ENCODE data around the gene LRRC46. TPM values are rescaled to one million over a fixed set of nuclear protein-coding genes. Genes with fewer than 3 reads are reported as not detected.

Gene LRRC46
- total and polyA plus RNA-seq, 2 of the 13 experiments (the other 11 are each of a cell fraction or from before 2014, with no cell fraction given): 0.09 TPM

DNA sequence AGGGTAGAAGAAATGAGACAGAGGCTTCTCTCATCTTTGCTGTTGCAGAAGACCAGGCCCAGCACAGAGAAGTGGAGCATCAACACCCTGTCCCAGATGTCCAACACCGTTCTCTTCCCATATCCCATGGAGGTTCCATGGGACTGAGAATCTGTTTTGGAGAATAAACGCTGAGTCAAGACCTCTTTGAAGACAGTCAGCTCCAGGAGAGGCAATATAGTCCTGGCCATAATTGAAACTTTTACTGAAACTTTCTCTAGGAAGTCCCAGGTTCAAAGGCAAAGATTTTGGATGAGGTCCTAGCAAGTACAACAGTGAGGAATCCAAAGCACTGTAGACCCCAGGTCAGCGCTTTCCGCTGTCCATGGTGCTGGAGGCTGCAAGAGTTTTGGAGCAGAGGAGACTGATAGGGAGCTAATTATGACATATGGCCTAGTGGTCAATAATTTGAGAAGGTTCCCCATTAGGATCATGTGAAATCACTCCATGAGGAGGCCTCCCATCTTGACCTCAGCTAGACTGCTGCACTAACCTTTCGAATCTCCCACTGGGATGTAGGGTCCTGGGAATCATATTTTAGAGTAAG is 45.8 kb upstream of the LRRC46 start (continued):
- TF ChIP-seq, protein P1, sequence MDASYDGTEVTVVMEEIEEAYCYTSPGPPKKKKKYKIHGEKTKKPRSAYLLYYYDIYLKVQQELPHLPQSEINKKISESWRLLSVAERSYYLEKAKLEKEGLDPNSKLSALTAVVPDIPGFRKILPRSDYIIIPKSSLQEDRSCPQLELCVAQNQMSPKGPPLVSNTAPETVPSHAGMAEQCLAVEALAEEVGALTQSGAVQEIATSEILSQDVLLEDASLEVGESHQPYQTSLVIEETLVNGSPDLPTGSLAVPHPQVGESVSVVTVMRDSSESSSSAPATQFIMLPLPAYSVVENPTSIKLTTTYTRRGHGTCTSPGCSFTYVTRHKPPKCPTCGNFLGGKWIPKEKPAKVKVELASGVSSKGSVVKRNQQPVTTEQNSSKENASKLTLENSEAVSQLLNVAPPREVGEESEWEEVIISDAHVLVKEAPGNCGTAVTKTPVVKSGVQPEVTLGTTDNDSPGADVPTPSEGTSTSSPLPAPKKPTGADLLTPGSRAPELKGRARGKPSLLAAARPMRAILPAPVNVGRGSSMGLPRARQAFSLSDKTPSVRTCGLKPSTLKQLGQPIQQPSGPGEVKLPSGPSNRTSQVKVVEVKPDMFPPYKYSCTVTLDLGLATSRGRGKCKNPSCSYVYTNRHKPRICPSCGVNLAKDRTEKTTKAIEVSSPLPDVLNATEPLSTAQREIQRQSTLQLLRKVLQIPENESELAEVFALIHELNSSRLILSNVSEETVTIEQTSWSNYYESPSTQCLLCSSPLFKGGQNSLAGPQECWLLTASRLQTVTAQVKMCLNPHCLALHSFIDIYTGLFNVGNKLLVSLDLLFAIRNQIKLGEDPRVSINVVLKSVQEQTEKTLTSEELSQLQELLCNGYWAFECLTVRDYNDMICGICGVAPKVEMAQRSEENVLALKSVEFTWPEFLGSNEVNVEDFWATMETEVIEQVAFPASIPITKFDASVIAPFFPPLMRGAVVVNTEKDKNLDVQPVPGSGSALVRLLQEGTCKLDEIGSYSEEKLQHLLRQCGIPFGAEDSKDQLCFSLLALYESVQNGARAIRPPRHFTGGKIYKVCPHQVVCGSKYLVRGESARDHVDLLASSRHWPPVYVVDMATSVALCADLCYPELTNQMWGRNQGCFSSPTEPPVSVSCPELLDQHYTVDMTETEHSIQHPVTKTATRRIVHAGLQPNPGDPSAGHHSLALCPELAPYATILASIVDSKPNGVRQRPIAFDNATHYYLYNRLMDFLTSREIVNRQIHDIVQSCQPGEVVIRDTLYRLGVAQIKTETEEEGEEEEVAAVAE (CRISPR knock-in tag; IDR thresholded peaks at IDR 0.05; ENCODE audit: borderline replicate concordance): peak; percentile 89
- no peak for TF ChIP-seq STAG1 (CRISPR knock-in tag; IDR thresholded peaks at IDR 0.05)
- no peak for TF ChIP-seq ZBTB42 (CRISPR knock-in tag; IDR thresholded peaks at IDR 0.05)
- TF ChIP-seq SRSF1 (optimal IDR thresholded peaks at IDR 0.05; ENCODE audit: low read depth, low read length): no peak
- TF ChIP-seq, protein P2, sequence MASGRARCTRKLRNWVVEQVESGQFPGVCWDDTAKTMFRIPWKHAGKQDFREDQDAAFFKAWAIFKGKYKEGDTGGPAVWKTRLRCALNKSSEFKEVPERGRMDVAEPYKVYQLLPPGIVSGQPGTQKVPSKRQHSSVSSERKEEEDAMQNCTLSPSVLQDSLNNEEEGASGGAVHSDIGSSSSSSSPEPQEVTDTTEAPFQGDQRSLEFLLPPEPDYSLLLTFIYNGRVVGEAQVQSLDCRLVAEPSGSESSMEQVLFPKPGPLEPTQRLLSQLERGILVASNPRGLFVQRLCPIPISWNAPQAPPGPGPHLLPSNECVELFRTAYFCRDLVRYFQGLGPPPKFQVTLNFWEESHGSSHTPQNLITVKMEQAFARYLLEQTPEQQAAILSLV (CRISPR knock-in tag; IDR thresholded peaks at IDR 0.05; ENCODE audit: borderline replicate concordance): no peak
- TF ChIP-seq YEATS2 (CRISPR knock-in tag; IDR thresholded peaks at IDR 0.05; ENCODE audit: borderline replicate concordance): peak; percentile 32; the same call in 1 of the 2 replicates
- TF ChIP-seq ZNF274 (CRISPR knock-in tag; IDR thresholded peaks at IDR 0.05): no peak
- no peak for TF ChIP-seq ZMYM4 (CRISPR knock-in tag; IDR thresholded peaks at IDR 0.05)
- TF ChIP-seq, protein P3, sequence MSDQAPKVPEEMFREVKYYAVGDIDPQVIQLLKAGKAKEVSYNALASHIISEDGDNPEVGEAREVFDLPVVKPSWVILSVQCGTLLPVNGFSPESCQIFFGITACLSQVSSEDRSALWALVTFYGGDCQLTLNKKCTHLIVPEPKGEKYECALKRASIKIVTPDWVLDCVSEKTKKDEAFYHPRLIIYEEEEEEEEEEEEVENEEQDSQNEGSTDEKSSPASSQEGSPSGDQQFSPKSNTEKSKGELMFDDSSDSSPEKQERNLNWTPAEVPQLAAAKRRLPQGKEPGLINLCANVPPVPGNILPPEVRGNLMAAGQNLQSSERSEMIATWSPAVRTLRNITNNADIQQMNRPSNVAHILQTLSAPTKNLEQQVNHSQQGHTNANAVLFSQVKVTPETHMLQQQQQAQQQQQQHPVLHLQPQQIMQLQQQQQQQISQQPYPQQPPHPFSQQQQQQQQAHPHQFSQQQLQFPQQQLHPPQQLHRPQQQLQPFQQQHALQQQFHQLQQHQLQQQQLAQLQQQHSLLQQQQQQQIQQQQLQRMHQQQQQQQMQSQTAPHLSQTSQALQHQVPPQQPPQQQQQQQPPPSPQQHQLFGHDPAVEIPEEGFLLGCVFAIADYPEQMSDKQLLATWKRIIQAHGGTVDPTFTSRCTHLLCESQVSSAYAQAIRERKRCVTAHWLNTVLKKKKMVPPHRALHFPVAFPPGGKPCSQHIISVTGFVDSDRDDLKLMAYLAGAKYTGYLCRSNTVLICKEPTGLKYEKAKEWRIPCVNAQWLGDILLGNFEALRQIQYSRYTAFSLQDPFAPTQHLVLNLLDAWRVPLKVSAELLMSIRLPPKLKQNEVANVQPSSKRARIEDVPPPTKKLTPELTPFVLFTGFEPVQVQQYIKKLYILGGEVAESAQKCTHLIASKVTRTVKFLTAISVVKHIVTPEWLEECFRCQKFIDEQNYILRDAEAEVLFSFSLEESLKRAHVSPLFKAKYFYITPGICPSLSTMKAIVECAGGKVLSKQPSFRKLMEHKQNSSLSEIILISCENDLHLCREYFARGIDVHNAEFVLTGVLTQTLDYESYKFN (CRISPR knock-in tag; conservative IDR thresholded peaks at IDR 0.05): no peak
- TF ChIP-seq TBX3 (IDR thresholded peaks at IDR 0.05; ENCODE audit: borderline replicate concordance): no peak
- TF ChIP-seq, protein P4, sequence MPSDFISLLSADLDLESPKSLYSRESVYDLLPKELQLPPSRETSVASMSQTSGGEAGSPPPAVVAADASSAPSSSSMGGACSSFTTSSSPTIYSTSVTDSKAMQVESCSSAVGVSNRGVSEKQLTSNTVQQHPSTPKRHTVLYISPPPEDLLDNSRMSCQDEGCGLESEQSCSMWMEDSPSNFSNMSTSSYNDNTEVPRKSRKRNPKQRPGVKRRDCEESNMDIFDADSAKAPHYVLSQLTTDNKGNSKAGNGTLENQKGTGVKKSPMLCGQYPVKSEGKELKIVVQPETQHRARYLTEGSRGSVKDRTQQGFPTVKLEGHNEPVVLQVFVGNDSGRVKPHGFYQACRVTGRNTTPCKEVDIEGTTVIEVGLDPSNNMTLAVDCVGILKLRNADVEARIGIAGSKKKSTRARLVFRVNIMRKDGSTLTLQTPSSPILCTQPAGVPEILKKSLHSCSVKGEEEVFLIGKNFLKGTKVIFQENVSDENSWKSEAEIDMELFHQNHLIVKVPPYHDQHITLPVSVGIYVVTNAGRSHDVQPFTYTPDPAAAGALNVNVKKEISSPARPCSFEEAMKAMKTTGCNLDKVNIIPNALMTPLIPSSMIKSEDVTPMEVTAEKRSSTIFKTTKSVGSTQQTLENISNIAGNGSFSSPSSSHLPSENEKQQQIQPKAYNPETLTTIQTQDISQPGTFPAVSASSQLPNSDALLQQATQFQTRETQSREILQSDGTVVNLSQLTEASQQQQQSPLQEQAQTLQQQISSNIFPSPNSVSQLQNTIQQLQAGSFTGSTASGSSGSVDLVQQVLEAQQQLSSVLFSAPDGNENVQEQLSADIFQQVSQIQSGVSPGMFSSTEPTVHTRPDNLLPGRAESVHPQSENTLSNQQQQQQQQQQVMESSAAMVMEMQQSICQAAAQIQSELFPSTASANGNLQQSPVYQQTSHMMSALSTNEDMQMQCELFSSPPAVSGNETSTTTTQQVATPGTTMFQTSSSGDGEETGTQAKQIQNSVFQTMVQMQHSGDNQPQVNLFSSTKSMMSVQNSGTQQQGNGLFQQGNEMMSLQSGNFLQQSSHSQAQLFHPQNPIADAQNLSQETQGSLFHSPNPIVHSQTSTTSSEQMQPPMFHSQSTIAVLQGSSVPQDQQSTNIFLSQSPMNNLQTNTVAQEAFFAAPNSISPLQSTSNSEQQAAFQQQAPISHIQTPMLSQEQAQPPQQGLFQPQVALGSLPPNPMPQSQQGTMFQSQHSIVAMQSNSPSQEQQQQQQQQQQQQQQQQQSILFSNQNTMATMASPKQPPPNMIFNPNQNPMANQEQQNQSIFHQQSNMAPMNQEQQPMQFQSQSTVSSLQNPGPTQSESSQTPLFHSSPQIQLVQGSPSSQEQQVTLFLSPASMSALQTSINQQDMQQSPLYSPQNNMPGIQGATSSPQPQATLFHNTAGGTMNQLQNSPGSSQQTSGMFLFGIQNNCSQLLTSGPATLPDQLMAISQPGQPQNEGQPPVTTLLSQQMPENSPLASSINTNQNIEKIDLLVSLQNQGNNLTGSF (CRISPR knock-in tag; IDR thresholded peaks at IDR 0.05): no peak
- no peak for TF ChIP-seq CAMTA2 (CRISPR knock-in tag; IDR thresholded peaks at IDR 0.05; ENCODE audit: borderline replicate concordance)
- no peak for TF ChIP-seq ZNF264 (CRISPR knock-in tag; IDR thresholded peaks at IDR 0.05)
- TF ChIP-seq CCDC6 (CRISPR knock-in tag; IDR thresholded peaks at IDR 0.05): no peak
- 0 out of 2 replicates have a peak, but pooled peaks have one; percentile 46 for TF ChIP-seq ZNF773 (CRISPR knock-in tag; IDR thresholded peaks at IDR 0.05; ENCODE audit: borderline replicate concordance)

All from HepG2 (cell line).